Fibroblast of the aortic adventitia (primary cell): ENCODE measurements around the gene ZNF180. TPM values are rescaled to one million over a fixed set of nuclear protein-coding genes. Genes with fewer than 3 reads are reported as not detected.

Experiments
- DNase-seq: peaks from one replicate; pipeline ENCODE4 v3.0.0-alpha.2; 2010; ENCODE audit warnings: low read depth
- H3K4me3 ChIP-seq: 2 replicates; pipeline ENCODE4 v1.5.1; 2011; ENCODE audit warnings: low read depth, mild to moderate bottlenecking, control low read depth, low read length, moderate library complexity
- total RNA-seq: library from RNA; depleted of rRNA; stranded (reverse); fragments of >200 nt; gene quantifications from 2 replicates; pipeline ENCODE4 v1.2.3, GENCODE V29; 2012; ENCODE audit warnings: low replicate concordance
- TF ChIP-seq, protein P1 (sequence below): IDR thresholded peaks from 2 replicates; pipeline ENCODE4 v1.5.1; 2011; ENCODE audit warnings: mild to moderate bottlenecking, low read length, control low read depth, inconsistent platforms; ENCODE audit not compliant: insufficient read depth

ZNF180 gene
- total RNA-seq, 1 donor = 8.6 TPM

DNA sequence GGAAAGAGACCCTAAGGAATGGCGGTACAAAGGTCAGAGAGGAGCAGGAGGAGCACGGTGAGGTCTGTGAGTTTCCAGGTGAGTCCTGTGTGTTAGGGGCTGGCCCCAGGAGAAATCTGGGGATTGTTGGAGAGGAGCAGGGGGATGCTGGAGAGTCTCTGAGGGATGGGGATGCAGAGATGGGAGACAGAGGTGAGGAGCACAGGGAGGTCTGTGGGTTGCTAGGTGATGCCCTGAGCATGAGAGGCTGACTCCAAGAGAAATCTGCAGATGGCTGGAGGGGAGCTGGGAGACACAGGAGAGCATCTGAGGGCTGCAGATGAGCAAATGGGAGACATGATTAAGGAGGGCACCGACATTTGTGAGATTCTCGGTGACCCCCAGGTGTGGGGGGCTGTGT, 48.0 kb downstream of the ZNF180 start:
- no peak for DNase-seq
- TF ChIP-seq, protein P1, sequence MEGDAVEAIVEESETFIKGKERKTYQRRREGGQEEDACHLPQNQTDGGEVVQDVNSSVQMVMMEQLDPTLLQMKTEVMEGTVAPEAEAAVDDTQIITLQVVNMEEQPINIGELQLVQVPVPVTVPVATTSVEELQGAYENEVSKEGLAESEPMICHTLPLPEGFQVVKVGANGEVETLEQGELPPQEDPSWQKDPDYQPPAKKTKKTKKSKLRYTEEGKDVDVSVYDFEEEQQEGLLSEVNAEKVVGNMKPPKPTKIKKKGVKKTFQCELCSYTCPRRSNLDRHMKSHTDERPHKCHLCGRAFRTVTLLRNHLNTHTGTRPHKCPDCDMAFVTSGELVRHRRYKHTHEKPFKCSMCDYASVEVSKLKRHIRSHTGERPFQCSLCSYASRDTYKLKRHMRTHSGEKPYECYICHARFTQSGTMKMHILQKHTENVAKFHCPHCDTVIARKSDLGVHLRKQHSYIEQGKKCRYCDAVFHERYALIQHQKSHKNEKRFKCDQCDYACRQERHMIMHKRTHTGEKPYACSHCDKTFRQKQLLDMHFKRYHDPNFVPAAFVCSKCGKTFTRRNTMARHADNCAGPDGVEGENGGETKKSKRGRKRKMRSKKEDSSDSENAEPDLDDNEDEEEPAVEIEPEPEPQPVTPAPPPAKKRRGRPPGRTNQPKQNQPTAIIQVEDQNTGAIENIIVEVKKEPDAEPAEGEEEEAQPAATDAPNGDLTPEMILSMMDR = no peak

DNA sequence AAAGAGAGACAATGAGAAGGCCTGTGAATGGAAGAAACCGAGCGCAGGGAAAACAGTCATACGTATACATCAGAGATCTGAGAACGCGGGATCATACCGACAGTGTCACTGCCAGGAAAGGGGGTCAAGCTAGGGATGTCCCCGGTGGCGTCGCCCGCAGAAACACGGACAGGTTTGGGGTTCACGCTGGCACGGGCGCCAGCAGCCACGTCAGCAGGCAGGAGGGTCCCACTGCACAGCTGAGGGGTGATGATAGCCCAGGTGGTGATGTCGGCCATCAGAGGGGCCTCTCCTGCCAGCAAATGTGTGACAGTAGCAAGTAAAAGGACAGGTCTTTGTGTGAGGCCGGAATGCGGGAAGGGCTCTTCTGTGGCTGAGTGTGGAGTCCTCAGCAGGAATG, 48.6 kb downstream of the ZNF180 start:
- TF ChIP-seq, protein P1 = no peak
- DNase-seq = no peak
- H3K4me3 ChIP-seq = no peak overlapping the region

More for the DNA sequence above, 48.0 kb downstream of the ZNF180 start:
- H3K4me3 ChIP-seq = no peak overlapping the region

DNA sequence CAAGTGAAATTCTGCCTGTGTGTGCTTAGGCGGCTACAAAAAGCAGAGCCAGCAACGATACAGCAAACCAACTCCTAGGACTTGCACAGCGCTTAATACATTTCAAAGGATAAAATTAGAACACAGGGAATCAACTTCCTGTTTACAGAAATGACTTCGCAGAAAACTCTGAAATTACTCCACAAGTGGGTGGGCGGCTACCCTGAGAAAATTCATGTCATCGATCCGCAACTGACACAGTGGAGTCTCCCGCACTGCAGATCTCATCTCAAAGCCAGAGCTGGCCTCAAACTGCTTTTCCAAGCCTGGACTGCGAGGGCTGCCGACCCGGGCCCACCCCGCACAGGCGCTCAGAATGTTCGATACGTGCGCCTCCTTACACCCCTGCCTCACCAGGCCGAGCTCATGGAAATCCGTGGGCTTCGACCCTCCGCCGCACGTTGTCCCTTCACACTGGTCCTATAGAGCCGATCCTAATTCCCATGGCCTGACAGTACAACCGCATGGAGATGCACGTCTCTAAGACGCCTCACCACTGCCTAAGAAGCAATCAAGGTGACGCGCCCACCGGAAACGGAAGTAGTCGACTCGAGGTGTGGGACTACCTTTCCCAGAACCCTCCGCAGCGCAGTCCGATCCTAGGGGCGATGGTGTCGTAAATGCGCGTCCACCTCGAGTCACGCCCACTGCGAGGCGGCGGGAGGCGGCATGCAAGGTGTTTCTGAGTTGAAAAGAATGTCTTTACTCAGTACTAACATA, 52.2 kb downstream of the ZNF180 start, which contains the start of gene ZNF229:
ZNF229 (minus strand) TSS at position 557 of the 759 bp plus-strand sequence. CDS start 5,625 bp downstream, outside the sequence.
- TF ChIP-seq, protein P1 = no peak
- DNase-seq = peak; percentile 93
- H3K4me3 ChIP-seq = peak within 1 kb of the TSS; percentile 92

DNA sequence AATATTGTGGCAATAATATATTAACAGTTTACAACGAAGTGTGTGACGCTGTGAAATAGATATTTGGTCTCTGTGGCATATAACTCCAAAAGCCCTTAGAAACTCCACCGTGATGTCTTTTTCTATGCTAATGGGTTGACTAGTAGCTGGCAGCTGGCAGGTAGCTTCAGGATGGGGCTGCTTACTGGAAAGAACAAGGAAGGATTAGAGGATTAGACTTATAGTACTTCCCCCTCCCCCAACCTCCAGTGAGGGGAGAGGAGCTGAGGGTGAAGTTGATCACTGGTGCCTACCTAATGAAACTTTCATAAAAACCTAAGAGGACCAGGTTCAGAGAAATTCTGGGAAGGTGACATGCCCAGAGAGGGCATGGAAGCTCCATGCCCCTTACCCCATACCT, 61.9 kb downstream of the ZNF180 start:
- no peak overlapping the region for H3K4me3 ChIP-seq
- TF ChIP-seq, protein P1 = no peak
- DNase-seq = no peak

DNA sequence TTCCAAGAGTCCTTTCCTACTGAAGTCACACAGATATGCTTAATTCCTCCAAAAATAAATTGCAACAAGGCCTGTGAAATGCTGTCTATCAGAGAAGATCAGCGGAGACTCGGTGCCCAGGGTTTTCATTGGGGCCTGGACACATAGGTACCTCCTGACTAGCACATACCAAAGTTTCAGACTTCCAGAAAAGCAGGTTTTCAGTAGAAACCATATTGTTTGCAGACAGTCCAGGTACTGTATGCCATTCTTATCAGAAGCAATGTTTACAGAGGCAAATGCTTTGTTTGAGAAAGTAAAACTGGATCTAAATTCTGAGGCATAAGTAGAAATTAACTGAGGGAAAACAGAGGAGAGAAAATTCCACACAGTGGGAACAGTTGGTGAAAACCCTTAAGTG, 64.9 kb downstream of the ZNF180 start:
- no peak for DNase-seq
- H3K4me3 ChIP-seq = no peak overlapping the region
- TF ChIP-seq, protein P1 = no peak

DNA sequence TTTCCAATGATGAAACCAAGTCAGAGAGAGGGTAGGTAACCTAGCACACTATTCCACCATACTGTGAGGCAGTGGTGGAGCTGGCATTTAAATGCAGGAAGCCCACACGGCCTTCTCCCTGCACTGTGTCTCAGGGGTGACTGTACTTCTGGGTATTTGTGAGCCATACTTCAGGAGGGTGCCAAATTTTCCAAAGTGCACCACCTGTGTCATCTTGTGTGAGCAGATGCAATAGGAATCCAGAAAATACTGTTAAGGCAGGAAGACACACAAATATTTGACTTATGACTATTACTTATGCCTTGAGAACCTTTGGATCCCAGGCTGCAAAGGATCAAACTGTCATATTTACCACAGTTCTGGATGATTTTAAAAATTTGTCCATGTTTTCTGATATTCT, 69.4 kb downstream of the ZNF180 start:
- no peak for DNase-seq
- no peak overlapping the region for H3K4me3 ChIP-seq
- TF ChIP-seq, protein P1 = no peak

Other genes with a start within 250 kb of the ZNF180 start
- 0.16 and 0.99 TPM in 2 replicates for gene ZNF233, start 240.6 kb downstream of the ZNF180 start, total RNA-seq
- 1.4 and 4.9 TPM in 2 replicates for gene ZNF235, start 195.5 kb downstream of the ZNF180 start, total RNA-seq
- gene ZNF112, start 143.8 kb downstream of the ZNF180 start, total RNA-seq = 5.8 and 8.7 TPM in 2 replicates
- gene ZNF285, start 98.9 kb downstream of the ZNF180 start, total RNA-seq = 1.6 and 4.1 TPM in 2 replicates
- gene ZNF229, start 52.0 kb downstream of the ZNF180 start, total RNA-seq = 13.6 and 23.4 TPM in 2 replicates
- gene CEACAM20, start 29.2 kb upstream of the ZNF180 start, total RNA-seq = not detected in 2 replicates
- not detected in 2 replicates for gene IGSF23, start 113.0 kb upstream of the ZNF180 start, total RNA-seq
- 16.7 and 31.5 TPM in 2 replicates for gene PVR, start 143.4 kb upstream of the ZNF180 start, total RNA-seq
- 1.3 and 2.5 TPM in 2 replicates for gene CEACAM19, start 171.0 kb upstream of the ZNF180 start, total RNA-seq
- gene CEACAM16, start 198.6 kb upstream of the ZNF180 start, total RNA-seq = not detected in 2 replicates
- gene BCL3, start 248.2 kb upstream of the ZNF180 start, total RNA-seq = 3.8 and 13.4 TPM in 2 replicates